D721Med (cell line): ENCODE measurements around the gene TBC1D2.

Experiments used
- DNase-seq: peaks from one replicate; pipeline ENCODE4 v3.0.0; 2011; ENCODE audit warnings: low spot score; ENCODE audit not compliant: insufficient read length
- FAIRE-seq: peaks from 2 replicates; lab custom pipeline; 2011; peaks lifted over from hg19 to GRCh38; lab: Jason Lieb, UNC
- TF ChIP-seq, protein P1 (sequence below): IDR thresholded peaks from 2 replicates; pipeline ENCODE4 v1.5.1; 2012; ENCODE audit warnings: mild to moderate bottlenecking, control low read depth; ENCODE audit not compliant: insufficient read depth; ENCODE audit errors: missing control alignments

Gene TBC1D2

DNA sequence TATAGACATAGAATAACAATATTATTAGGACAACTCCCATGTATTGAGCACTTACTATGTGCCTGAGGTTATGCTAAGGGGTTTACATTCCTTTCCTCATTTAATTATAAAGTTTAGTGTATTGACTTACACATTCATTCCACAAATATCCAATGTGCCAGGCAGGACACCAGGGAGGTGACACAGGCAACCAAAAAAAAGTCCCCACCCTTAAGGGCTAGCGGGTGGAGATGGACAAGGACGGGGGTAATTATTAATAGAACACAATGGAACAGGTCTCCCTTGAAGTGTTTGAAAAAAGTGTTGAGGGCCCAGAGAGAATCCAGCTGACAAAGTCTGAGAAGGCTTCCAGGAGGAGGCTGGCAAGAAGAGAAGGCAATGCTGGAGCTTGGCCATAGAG is 5.7 kb downstream of the TBC1D2 start:
- TF ChIP-seq, protein P1, sequence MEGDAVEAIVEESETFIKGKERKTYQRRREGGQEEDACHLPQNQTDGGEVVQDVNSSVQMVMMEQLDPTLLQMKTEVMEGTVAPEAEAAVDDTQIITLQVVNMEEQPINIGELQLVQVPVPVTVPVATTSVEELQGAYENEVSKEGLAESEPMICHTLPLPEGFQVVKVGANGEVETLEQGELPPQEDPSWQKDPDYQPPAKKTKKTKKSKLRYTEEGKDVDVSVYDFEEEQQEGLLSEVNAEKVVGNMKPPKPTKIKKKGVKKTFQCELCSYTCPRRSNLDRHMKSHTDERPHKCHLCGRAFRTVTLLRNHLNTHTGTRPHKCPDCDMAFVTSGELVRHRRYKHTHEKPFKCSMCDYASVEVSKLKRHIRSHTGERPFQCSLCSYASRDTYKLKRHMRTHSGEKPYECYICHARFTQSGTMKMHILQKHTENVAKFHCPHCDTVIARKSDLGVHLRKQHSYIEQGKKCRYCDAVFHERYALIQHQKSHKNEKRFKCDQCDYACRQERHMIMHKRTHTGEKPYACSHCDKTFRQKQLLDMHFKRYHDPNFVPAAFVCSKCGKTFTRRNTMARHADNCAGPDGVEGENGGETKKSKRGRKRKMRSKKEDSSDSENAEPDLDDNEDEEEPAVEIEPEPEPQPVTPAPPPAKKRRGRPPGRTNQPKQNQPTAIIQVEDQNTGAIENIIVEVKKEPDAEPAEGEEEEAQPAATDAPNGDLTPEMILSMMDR, result no peak
- DNase-seq, result no peak

DNA sequence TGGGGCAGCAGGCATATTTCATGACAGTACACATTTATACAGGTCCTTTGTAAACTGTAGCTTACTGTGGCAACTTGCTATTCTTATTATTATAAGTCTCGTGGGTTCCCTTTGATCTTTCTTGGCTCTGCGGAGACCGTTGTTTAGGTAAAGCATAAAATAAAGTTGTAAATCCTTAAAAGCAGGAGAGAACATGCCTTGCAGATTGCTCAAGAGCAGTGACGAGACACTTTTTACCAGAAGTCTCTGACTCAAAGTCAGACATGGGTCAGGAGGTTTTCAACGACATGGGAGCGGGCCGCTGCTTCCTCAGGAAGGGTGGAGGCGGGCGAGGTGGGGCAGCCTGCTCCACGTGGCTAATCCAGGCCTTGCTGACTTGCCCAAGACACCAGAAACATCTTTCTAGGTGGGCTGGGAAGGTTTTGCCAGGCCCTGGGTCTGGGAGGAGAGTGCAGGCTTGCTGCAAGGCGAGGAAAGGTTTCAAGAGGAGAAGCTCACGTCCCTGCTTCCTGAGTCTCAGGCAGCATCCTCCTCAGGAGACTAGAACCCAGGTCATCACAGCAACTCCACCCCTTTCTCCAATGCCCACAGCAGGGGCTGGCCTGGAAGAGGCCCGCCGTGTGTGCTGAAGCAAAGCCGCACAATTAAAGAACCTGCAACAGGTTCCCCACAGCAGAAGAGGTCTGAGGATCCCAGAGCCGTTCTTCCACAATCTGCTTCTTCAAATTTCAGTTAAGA is 6.5 kb downstream of the TBC1D2 start:
- TF ChIP-seq, protein P1, result no peak
- FAIRE-seq (no peak), DNase-seq (no peak)

More for the DNA sequence above, 5.7 kb downstream of the TBC1D2 start:
- no peak for FAIRE-seq

DNA sequence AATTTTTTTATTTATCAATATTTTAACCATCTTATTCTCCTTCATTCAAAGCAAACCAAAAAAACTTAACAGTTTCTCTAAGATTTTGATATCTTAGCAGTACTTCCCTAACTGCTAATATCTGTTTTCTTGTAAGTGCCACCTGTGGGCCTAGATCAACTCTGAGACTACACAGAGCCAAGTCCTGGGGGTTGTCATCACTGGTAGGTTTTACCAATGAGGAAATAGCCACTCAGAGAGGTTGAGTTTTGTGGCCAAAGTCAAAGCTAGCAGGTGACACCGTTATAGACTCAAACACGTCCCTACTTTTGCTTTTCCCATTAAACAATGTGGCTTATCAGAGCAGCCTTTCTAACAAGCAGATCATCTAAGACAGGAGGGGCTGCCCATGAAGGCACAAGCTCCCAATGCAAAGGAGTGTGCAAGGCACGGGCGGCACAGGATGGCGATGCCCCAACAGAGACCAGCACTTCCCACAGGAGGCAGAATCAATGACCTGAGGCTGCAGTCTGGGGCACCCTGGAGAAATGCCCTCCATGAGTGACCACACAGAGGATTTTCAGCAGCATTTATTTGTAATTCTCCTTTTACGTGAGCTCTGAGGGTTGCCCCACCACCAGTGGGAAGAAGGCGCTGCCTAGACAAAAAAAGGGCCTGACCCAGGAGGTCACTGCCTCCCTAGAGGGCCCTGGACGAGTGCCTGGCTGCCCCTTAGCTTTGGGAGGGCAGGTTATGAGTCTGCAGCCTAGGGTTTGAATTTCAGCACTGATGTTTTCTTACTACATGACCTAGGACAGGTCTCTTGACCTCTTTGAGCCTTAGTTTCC is 7.4 kb downstream of the TBC1D2 start:
- FAIRE-seq (no peak), DNase-seq (no peak)
- TF ChIP-seq, protein P1, result no peak

DNA sequence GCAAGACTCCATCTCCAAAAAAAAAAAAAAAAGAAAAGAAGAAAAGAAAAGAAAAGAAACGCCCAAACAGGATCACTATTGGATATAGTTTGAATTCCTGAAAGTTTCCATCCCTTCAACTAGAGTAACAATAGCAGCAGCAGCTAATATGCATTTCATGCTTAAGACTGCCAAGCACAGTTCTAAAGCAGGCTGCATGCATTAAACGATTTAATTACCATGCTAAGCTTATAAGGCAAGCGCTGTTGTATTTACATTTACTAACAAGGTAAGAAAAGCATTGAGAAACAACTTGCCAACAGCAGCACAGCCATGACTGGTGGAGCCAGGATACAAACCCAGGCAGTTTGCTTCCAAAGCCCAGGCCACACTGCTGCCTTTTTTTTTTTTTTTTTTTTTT is 13.0 kb downstream of the TBC1D2 start:
- FAIRE-seq (no peak), DNase-seq (no peak)
- TF ChIP-seq, protein P1, result no peak

DNA sequence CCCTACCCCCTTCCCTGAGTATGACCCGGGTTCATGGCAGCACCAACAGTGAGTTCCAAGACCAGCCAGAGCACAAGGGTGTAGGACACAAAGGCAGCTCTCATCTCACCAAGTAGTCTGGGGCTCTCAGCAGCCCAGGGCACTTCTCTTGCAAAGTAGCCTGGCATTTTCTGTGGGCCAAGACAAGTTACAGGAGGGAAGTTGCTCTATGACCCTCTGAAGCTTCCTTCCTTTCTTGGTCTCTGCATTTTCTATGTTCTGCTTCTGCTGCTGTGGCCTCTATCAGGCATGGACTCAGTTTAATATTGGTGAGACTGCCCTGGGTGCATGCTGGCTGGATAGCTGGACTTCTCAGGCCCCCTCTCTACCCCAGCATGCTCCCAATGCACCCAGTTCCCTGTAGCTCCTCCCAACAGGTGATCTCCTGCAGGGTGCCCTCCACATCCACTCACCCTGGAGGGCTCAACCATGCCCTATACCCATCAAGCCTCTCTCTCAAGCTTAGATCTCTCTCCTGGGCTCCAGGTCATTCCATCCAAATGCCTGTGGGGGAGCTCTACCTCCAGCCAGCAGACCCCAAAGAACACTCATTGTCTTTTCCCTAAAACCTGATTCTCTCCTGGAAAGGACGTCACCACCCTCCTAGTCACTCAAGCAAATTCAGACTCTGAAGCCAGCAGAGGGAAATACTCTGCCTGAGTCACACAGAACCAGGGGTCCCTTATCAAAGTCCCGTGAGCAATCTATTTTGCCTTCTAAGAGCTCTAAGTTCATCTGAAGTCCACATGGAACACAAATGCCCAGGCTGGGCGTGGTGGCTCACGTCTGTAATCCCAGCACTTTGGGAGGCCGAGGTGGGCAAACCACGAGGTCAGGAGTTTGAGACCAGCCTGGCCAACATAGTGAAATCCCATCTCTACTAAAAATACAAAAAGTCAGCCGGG is 13.8 kb downstream of the TBC1D2 start:
- TF ChIP-seq, protein P1, result no peak
- no peak for FAIRE-seq

DNA sequence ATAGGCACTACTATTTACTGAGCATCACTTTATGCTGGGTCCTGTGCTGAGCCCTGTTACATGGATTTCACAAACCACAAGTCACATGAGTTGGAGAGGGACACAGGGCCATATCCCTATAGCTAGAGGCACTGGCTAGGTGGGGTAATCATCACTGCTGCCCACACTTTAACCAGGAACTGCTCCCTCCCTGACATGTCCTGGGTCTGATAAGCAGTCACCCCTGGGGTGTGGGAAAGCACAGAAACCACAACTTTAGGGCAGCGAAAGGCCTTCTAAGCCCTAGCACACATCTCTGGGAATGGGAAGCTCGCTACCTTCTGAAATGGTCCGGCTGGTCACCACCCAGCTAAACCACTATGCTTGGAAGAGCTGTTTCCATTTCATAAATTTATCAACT is 15.0 kb downstream of the TBC1D2 start:
- no peak for DNase-seq
- FAIRE-seq, result no peak
- TF ChIP-seq, protein P1, result no peak

More for the DNA sequence above, 13.8 kb downstream of the TBC1D2 start:
- no peak for DNase-seq
